DND-41 (cell line): ENCODE data around the gene JMJD6.
"Not testable (repeated sequence)": the region's sequence is repeated elsewhere in the genome, so short reads cannot be mapped to it uniquely, and the experiment has no call there.

Source experiments
- ATAC-seq: fragments of 200-7000 bp; cut with Tn5 transposase; 3 replicates; pipeline ENCODE4 v1.9.1; 2021; ENCODE audit warnings: low read depth; ENCODE audit not compliant: insufficient read depth
- DNase-seq: peaks from one replicate; pipeline ENCODE4 v3.0.0-alpha.2; 2020
- H2AFZ ChIP-seq: 2 replicates; pipeline ENCODE4 v1.6.0; 2012; ENCODE audit warnings: low read depth, low read length
- H3K27ac ChIP-seq: 2 replicates; pipeline ENCODE4 v1.5.1; 2012; ENCODE audit warnings: low read length, inconsistent platforms
- H3K27me3 ChIP-seq: fragments of 200-600 bp; sonication (generic); 2 replicates; pipeline ENCODE4 v1.6.0; 2012; ENCODE audit warnings: low read length, mild to moderate bottlenecking, inconsistent platforms; ENCODE audit not compliant: insufficient read depth, poor library complexity
- H3K36me3 ChIP-seq: 2 replicates; pipeline ENCODE4 v1.5.1; 2012; ENCODE audit warnings: low read length, inconsistent platforms; ENCODE audit not compliant: insufficient read depth
- H3K4me1 ChIP-seq: 2 replicates; pipeline ENCODE4 v1.5.1; 2012; ENCODE audit warnings: mild to moderate bottlenecking, low read length; ENCODE audit not compliant: insufficient read depth
- H3K4me2 ChIP-seq: 2 replicates; pipeline ENCODE4 v1.6.0; 2012; ENCODE audit warnings: mild to moderate bottlenecking, moderate library complexity, low read length, inconsistent platforms; ENCODE audit not compliant: insufficient read depth
- H3K4me3 ChIP-seq, 2 experiments: fragments of 200-600 bp in 1 of 2; shearing (Covaris generic) in 1 of 2; 2 replicates each; pipeline ENCODE4 v1.5.1; 2012 to 2016; ENCODE audit warnings: inconsistent platforms in 2 of 2, low read length in 2 of 2, mild to moderate bottlenecking in 2 of 2, low read depth in 1 of 2, moderate library complexity in 1 of 2
- H3K79me2 ChIP-seq: 2 replicates; pipeline ENCODE4 v1.6.0; 2012; ENCODE audit warnings: low read length, inconsistent platforms; ENCODE audit not compliant: insufficient read depth
- H3K9ac ChIP-seq: 2 replicates; pipeline ENCODE4 v1.6.0; 2012; ENCODE audit warnings: low read depth, mild to moderate bottlenecking, inconsistent platforms, low read length, moderate library complexity
- H3K9me3 ChIP-seq: 2 replicates; pipeline ENCODE4 v1.5.1; 2012; ENCODE audit warnings: low read length, moderate library complexity, mild to moderate bottlenecking, inconsistent platforms; ENCODE audit not compliant: insufficient read depth, severe bottlenecking
- H4K20me1 ChIP-seq: 2 replicates; pipeline ENCODE4 v1.6.0; 2012; ENCODE audit warnings: low read length; ENCODE audit not compliant: insufficient read depth
- EZH2 ChIP-seq: IDR thresholded peaks from 3 replicates; pipeline ENCODE4 v1.6.1; 2012; ENCODE audit warnings: borderline replicate concordance, low read depth, mild to moderate bottlenecking, moderate library complexity, low read length, inconsistent platforms; ENCODE audit not compliant: severe bottlenecking
- TF ChIP-seq, protein P1 (sequence below): IDR thresholded peaks from 2 replicates; pipeline ENCODE4 v1.5.1; 2012; ENCODE audit warnings: borderline replicate concordance, low read length, moderate library complexity, mild to moderate bottlenecking; ENCODE audit not compliant: poor library complexity, severe bottlenecking; ENCODE audit errors: extremely low read depth

JMJD6 gene

DNA sequence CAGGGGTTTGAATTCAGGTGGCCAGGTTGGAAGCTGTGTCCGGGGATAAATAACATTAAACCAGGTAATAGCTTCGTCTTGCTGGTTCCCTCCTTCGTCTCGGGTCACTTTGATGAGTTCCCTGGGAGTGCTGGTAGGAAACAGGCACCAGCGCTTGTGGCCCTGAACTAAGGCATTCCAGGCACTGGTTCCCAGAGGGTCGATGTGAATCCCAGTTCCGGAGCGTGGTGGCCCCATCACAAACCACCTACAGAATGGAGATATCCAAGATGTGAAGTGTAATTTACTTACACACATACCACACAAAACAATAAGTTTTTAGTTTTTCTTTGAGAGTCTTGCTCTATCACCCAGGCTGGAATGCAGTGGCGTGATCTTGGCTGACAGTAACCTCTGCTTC, 2.6 kb downstream of the JMJD6 start:
- Histone ChIP-seq H3K4me3 (no peak overlapping the region), H3K9ac (no peak overlapping the region)

DNA sequence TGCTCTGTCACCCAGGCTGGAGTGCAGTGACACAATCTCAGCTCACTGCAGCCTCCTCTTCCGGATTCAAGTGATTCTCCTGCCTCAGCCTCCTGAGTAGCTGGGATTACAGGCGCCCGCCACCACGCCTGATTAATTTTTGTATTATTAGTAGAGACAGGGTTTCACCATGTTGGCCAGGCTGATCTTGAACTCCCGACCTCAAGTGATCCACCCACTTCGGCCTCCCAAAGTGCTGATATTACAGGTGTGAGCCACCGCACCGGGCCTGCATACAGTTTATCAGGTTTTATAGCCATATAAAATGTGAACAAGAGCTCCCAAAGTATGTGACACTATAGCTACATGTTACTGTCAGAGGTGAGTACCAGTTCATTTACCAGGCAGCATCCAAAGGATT, 3.4 kb downstream of the JMJD6 start:
- H3K27me3 ChIP-seq, DNase-seq, H3K9ac ChIP-seq, H3K4me3 ChIP-seq, ATAC-seq, H3K27ac ChIP-seq, H2AFZ ChIP-seq, H3K9me3 ChIP-seq: not testable (repeated sequence)
- Histone ChIP-seq H3K4me2 (peak overlapping the region; percentile 22; the same call in 1 of the 2 replicates), H3K36me3 (peaks cover 74% of the 10 kb centered on the region), H3K79me2 (peaks cover 59% of the 10 kb centered on the region), H3K4me1 (peaks cover 39% of the 10 kb centered on the region), H4K20me1 (peaks cover 12% of the 10 kb centered on the region; the same call in 1 of the 2 replicates)

More for the DNA sequence above, 2.6 kb downstream of the JMJD6 start:
- peaks cover 15% of the 10 kb centered on the region; the same call in 1 of the 2 replicates for H4K20me1 ChIP-seq
- peak overlapping the region; percentile 43 for H3K4me2 ChIP-seq
- H3K27ac ChIP-seq = no peak overlapping the region
- H3K27me3 ChIP-seq = no peaks in the 10 kb centered on the region
- H3K4me1 ChIP-seq = peaks cover 47% of the 10 kb centered on the region
- peaks cover 66% of the 10 kb centered on the region for H3K36me3 ChIP-seq
- H3K79me2 ChIP-seq = peaks cover 67% of the 10 kb centered on the region
- ATAC-seq = no peak
- no peak for DNase-seq
- no peak for TF ChIP-seq EZH2
- no peak overlapping the region for H2AFZ ChIP-seq
- H3K9me3 ChIP-seq = no peaks in the 10 kb centered on the region

DNA sequence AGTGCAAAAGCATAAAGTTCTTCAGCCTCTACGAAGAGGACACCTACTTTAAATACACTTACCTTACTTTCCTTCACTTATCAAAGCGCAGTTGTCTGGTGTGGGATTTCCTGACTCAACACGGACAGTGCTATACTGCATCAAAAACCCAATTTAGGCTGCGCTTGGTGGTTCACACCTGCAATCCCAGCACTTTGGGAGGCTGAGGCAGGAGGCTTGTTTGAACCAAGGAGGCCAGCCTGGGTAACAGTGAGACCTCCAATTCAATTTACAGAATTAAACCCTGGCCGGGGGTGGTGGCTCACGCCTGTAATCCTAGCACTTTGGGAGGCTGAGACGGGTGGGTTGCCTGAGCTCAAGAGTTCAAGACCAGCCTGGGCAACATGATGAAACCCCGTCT, 4.1 kb downstream of the JMJD6 start:
- no peaks in the 10 kb centered on the region for H3K27me3 ChIP-seq
- no peak overlapping the region for H3K4me3 ChIP-seq
- no peak for ATAC-seq
- H4K20me1 ChIP-seq = peaks cover 5% of the 10 kb centered on the region; the same call in 1 of the 2 replicates
- H3K36me3 ChIP-seq = peaks cover 76% of the 10 kb centered on the region
- TF ChIP-seq EZH2 = no peak
- TF ChIP-seq, protein P1, sequence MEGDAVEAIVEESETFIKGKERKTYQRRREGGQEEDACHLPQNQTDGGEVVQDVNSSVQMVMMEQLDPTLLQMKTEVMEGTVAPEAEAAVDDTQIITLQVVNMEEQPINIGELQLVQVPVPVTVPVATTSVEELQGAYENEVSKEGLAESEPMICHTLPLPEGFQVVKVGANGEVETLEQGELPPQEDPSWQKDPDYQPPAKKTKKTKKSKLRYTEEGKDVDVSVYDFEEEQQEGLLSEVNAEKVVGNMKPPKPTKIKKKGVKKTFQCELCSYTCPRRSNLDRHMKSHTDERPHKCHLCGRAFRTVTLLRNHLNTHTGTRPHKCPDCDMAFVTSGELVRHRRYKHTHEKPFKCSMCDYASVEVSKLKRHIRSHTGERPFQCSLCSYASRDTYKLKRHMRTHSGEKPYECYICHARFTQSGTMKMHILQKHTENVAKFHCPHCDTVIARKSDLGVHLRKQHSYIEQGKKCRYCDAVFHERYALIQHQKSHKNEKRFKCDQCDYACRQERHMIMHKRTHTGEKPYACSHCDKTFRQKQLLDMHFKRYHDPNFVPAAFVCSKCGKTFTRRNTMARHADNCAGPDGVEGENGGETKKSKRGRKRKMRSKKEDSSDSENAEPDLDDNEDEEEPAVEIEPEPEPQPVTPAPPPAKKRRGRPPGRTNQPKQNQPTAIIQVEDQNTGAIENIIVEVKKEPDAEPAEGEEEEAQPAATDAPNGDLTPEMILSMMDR = no peak
- H3K4me2 ChIP-seq = no peak overlapping the region
- no peak overlapping the region; the same call in 1 of the 2 replicates for H3K9ac ChIP-seq
- no peak overlapping the region for H2AFZ ChIP-seq
- no peak for DNase-seq
- H3K4me1 ChIP-seq = peaks cover 32% of the 10 kb centered on the region
- H3K79me2 ChIP-seq = peaks cover 52% of the 10 kb centered on the region
- no peaks in the 10 kb centered on the region for H3K9me3 ChIP-seq
- H3K27ac ChIP-seq = no peak overlapping the region

- peaks cover 46% of the 10 kb centered on the region for H3K79me2 ChIP-seq
Observed at GRCh38 chr17:76721463-76721862, 4.9 kb downstream of the JMJD6 start.

More at GRCh38 chr17:76721463-76721862, 4.9 kb downstream of the JMJD6 start:
- DNase-seq (no peak), ATAC-seq (no peak)
- Histone ChIP-seq H3K4me3 (no peak overlapping the region), H2AFZ (no peak overlapping the region), H3K9ac (no peak overlapping the region), H3K4me2 (no peak overlapping the region), H3K4me1 (peaks cover 31% of the 10 kb centered on the region), H3K27ac (no peak overlapping the region), H3K27me3 (no peaks in the 10 kb centered on the region), H3K36me3 (peaks cover 84% of the 10 kb centered on the region), H3K9me3 (no peaks in the 10 kb centered on the region), H4K20me1 (peaks cover 5% of the 10 kb centered on the region; the same call in 1 of the 2 replicates)
- TF ChIP-seq EZH2 = no peak
- TF ChIP-seq, protein P1 = no peak
